Measurements from ENCODE around the gene THEM4.

THEM4 gene

DNA sequence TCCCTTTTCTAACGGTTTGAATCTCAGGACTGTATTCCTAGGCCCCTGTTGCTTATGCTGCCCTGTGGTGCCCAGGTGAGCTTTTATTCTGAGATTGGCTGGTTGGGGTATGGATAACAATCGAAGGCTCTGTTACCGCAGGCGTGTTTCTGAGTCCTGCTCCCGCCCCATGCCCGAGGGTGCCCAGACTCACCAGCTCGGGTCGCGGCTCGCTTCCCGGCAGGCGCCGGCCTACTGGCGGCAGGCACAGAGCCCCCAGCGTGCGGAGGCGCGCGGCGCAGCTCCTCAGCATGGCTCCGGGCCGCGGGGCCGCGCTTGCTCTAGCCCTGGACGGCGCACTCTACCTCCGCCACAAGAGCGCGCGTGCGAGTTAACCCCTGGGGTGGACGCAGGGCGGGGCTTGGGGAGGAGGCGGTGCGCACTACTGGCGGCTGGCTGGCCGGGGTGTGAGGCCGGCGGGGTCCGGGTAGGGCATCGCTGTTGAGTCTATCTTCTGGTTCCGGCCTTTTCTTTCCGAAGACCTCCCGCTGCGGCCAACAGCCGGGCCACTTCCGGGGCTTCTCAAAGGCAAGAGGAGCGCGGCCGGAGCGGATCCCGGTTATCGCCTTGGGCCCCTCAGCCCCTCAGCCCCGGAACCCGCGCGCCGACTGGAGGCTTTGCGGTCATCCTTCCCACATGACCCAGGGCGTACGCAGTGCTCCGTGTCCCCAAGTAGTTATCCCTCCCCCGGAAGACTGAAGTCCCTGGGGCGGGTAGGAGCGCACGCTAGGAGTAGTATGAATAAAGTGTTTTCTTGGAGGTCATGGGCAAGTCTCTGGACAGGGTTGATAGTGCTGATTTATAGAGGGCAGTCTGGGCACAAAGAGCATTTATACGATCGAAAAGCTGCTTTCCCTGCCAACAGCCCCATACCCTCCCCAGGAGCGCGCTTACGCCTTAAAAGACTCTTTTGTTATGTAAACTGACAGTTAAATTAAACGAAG, at the start of gene THEM4:
THEM4 (minus strand) TSS at position 345 of the 983 bp plus-strand sequence; CDS start at position 292, 53 bp downstream.
- peak; percentile 23 for FAIRE-seq
- DNase-seq (ENCODE audit: low spot score) = peak; percentile 94

DNA sequence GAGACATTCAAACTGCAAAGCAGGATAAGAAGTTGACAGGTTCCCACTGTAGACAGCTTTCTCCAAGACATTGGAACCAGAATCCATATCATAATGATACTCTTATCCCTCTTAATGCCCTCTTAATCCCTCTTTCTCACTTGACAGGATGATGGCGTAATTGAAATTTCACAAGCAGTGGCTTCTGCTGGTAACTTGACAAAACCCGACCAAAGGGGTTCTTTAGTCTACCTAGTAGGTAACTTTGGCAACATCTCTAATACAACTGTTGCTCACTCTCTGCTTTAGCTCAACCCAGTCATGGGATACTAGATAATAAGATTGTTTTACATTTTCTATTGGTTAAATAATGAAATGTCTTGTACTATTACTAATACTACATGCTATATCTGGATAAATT, 49.6 kb upstream of the THEM4 start:
- DNase-seq (ENCODE audit: low spot score) = no peak
- FAIRE-seq = no peak

DNA sequence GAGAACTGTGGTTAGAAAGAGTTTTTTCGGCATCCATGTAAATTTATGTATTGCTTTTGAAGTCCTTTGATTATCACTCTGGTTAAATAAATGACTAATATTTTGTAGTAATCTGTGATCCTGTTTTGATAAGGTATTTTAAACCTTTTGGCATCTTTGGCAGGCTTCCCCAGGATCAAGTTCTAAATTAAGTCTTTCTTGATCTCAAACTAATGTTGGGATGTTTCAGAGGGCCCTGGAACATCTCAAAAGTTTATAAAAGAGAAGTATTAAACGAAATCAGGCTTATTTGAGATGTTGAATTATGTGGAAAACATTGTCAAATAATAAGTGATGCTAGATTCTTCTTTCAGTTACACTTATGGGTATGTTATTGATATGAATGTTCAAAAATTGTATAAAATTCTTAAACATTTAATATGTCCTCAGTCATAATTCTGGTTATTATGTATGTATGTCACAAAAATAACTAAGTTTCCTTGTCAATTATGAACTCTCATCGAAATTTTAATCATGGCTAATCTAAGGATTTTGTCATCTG, 47.7 kb upstream of the THEM4 start:
- no peak for DNase-seq (ENCODE audit: low spot score)
- FAIRE-seq = no peak

DNA sequence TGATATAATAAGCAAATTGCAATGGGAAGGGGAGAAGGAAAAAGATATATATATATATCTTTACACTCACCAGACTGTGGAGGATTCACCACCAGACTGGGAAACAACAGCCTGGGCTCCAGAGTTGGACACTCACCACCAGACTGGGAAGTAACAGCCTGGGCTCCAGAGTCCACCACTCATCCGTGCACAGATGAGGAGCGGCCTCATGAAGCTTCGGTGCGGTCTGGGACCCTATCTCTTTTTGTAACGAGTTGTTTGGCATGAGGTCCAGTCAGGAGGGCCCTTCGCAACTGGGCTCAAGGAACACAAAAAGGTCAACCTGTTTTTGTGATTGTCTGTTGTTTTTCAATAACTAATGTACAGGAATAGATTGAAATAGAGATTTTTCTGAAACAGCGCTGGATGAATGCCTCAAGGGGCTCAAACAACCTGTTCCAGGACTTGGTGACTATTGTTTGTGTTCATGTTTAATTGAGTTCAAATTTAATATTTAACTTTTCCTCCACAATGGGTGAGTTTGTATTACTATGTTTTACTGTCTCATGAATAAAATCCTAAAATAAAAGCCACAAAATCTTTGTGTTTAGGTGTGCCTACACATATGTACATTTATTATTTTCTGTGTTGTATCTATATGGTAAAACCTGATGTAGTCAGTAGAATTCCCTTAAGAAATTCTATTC, 44.2 kb upstream of the THEM4 start:
- no peak for DNase-seq (ENCODE audit: low spot score)
- no peak for FAIRE-seq

DNA sequence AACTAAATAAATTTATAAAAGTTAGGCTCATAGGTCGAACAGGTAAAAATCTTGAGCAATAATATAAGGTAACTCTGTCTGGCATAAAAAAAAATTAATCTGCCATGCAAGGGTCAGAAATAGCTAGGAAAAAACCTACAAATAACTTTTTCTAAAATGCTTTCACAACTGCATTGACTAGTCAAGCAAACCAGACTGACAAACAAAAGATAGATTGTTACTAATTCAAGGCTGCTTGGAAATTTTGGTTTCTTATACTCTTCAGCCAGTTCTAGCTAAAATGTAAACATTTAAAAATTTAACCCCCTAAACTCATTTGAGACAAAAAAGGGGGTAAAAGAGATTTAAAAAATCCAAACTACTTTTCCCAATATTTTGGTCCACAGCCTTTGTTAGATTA, 43.5 kb upstream of the THEM4 start:
- FAIRE-seq (no peak), DNase-seq (ENCODE audit: low spot score) (no peak)

DNA sequence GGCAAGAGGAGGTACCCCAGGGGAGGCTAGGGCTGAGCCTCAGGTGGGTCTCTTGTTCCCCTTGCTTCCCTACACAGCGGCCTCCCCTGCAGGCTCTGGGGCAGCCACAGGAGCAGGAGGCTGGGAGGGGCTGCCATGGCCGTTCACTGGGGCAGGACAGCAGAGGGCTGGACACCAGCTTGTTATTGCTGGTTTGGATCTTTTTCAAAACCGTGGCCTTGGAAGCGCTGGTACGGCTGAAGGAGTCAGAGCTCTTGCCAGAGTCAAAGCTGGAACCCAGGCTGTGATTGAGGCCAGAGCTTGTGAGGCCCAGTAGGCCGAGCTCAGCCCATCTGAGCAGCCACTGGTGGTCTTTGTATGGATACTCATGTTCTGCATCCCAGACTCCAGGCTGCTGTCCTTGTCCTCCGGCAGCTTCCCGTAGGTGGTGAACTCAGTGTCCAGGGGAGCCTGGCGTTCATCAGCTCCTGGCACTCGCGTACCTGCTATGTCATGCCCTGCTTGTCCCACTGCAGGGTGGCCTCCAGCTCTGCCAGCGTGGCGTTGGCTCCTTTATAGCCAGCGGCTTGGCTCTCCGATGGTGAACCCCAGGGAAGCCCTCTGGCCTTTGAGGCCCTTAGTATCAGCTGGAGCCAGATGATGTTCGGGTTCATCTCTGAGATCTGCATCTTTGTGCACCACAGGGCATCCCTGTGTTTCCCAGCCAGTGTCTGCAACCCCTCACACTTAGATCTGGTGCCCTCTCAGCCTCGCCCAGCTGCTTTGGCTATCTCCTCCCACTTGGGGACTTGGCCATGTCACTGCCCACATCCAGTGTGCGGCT, 40.3 kb upstream of the THEM4 start:
- DNase-seq (ENCODE audit: low spot score) (no peak), FAIRE-seq (no peak)

DNA sequence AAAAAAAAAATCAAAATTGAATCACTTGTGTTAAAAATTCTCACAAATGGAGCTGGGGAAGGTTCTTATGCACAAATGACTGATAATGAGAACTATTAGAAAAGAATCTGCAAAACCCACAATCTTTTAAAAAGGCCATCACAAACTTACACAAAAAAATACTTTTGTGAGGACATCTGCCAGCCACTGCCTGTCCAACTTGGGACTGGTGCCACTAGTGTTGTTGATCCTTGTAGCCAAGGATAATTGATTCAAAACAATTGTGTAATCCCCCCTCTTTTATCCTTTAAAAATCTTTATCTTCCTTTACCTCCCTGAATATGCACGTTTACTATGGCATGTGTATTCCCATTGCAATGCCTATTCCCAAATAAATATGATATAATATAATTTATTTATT, 39.2 kb upstream of the THEM4 start:
- DNase-seq (ENCODE audit: low spot score) (no peak), FAIRE-seq (no peak)

DNA sequence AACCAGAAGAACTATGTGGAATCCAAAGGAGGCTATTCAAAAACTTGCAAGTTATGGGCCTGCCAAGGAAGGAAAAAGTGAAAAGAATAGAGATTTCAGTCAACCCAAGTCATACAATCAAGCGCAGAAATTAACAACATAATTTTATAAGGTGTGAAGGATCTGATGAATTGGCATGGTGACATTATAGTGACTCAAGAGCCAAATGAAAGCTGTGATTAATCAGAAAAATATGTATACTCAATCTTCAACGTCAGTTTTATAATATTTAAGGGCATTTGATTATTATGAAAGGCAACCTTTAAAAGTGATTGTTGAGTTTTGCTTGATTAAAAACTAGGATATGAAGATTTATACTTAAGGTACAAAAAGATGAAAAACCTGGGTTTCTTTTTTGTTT, 37.8 kb upstream of the THEM4 start:
- DNase-seq (ENCODE audit: low spot score) (no peak), FAIRE-seq (no peak)

DNA sequence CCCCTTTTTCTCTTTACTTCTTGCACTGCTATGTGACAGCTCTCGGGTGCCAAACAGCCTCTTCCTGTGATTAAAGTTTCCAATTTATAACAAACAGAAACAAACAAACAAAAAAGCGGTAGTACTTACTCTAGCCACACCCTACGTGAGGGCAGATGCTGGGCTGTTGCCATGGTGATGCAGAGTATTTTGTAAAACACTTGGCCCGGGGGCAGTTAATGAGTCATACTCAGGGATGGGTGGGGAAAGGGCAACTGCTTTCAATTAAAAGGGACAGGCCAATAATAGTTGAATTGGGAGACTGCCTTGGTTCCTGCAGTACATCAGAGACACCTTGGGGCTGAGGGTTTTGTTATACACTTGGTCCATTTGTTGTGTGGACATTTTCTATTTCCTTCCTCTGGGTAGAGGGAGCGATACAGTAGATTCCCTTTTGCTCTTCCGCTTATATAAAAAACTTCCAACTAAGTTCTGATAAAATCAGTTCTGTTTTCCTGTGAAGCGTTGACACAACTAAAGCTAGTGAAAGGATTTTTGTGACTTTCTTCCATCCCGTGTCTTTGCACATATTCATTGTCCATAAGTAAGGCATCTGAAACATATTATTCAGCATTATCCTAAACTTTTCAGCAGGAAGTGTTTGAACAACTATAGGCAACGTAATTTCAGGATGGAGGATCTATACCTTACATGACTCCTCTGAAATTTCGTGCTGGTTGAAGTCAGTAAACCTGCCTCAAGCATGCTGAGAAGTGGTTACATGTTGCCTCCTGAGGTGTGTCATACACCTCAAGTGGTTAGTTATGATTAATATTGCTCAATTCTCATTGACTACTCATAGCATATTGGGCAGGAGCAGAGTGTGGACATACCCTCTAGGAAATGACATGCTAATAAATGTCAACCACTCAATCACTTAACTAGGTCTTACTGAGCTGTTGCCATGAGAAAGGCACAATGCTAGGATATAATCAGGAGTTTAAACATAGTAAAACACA, 36.7 kb upstream of the THEM4 start:
- no peak for FAIRE-seq
- peak; percentile 93 for DNase-seq (ENCODE audit: low spot score)

DNA sequence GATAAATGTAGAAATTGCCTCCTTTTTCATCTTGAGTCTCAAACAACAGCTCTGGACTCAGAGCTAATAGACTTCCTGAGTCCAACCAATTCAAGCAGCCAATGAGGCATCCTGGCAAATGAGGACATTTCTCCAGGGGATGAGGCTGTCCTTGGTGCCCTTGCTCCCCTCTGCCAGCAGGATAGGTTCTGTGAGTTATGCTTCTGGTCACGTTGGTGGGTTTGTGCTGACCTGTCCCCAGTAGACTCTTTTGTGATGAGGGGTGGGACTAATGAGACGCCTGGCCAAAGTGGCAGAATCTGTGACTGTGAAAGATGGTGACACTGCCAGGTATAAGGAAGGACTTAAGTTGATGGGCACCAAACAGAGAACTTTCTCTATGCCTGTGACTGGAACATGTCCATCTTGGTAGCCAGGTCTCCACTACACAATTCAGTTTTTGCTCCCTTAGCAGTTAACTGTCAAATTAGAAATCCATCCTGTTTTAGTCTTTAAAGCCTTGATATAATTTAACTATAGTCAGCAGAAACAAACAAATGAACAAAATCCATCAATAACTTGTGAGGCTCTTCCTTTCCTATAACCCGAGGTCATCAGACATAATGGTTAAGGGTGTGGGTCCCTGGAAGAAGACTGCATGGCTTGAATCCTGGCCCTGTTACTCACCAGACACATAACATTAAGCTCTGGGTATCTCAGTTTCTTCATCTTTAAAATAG, 35.7 kb upstream of the THEM4 start:
- FAIRE-seq (no peak), DNase-seq (ENCODE audit: low spot score) (no peak)

DNA sequence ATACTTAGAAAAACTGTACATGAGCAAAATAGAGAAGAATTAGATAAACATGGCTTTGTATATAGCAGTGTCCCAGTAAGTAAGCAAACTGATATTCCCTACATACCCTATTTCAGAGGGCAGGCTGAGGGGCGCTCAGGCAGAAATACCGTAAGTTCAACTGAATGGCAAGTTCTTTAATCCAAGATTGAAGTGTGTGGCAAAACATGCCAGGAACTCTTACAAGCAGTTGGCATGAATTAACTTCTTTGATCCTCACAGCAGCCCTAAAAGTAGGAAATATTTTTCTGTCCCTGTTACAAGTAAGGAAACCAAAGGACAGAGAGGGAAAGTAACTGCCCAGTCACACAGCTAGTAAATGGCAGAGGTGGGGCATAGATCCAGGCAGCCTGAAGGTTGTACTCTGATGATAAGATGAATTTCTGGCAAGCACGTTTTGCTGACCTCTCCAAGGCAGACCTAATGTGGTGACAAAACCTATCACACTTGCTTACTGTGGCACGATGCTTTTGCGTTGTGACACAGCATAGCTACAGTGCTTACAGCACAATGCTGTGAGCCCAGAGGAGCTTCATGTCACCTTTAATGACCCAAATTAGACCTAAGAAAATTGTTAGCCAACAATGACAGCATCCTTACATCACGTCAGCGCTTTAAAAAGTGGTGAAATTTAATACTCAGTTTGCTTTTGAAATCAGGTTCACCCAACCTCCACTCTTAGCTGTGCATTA, 35.0 kb upstream of the THEM4 start:
- peak; percentile 28 for DNase-seq (ENCODE audit: low spot score)
- FAIRE-seq = no peak

DNA sequence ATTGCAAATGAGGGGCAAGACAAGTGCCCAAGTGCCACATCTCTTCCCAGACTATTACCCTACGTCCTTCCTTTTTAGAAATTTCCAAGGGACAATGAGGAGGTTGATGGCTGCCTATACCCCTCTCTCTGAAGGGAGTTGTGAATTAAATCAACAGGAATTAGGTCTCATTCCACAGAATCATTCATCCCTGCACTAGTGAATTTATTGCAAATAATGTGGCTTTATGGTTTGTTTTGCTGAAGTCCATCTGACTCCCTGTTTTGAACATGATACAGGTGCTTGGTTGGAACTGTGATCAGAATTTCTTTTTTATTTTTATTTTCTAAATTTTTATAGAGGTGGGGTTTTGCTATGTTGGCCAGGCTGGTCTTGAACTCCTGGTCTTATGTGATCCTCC, 34.3 kb upstream of the THEM4 start:
- no peak for FAIRE-seq
- peak; percentile 55 for DNase-seq (ENCODE audit: low spot score)

DNA sequence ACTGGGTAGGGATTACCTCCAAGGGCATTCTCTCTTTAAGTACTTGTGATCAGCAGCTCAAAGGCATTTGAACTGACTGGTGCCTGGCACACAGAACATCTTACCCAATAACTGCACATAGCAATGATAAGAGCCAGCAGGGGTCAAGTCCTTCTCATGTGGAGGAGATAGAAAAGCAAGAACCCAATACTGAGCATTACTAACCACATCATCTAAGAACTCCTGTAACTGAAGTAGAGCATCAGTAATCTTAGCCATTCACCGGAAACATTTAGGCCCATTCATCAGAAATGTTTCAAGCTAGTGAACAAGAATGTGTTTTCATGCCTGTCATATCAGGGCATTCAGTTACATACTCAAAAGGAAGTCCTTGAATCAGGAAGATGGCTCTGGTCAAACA, 33.6 kb upstream of the THEM4 start:
- DNase-seq (ENCODE audit: low spot score) (peak; percentile 97), FAIRE-seq (peak; percentile 88)

DNA sequence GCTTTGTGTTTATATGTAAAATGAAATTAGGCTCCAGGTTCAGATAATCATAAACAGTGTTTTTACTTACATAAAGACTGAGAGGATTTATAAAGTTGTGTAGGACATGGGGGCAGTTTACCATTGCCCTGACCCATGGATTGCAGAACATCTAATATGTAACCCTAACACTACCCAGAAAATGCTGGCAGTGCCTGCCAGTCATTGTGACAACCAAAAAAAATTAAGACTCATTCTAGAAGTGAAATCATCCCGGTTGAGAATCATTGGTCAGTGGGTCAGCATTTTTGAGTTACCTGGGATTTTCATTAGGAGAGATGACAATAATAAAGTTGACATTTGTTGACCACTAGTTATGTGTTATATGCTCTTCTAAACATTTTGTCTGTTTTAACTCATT, 31.2 kb upstream of the THEM4 start:
- FAIRE-seq (no peak), DNase-seq (ENCODE audit: low spot score) (no peak)

DNA sequence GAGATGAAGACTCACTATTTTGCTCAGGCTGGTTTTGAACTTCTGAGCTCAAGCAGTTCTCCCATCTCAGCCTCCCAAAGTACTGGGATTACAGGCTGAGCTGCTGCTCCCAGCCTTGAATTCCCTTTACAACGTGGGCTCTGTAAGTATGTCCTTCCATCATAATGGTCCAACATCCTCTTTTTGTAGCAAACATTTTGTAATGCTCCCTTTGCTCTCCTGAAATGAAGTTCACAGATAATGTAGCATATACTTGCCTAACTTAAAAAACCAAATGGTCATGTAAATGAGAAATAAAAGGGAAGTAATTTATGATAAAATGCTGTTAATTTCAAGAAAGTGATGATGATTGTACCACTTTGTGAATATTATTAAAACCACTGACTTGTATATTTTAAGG, 30.5 kb upstream of the THEM4 start:
- no peak for DNase-seq (ENCODE audit: low spot score)
- no peak for FAIRE-seq

DNA sequence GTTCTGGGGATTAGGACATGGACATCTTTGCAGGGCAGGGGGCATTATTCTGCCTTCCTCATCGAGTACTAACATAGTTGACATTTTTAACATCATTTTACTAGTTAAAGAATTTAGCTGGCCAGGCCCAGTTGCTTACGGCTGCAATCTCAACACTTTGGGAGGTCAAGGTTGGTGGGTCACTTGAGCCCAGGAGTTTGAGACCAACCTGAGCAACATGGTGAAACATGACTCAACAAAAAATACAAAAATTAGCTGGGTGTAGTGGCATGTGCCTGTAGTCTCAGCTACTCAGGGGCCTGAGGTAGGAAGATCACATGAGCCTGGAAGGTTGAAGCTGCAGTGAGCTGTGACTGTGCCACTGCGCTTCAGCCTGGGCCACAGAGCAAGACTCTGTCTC, 29.8 kb upstream of the THEM4 start:
- DNase-seq (ENCODE audit: low spot score) (no peak), FAIRE-seq (no peak)

DNA sequence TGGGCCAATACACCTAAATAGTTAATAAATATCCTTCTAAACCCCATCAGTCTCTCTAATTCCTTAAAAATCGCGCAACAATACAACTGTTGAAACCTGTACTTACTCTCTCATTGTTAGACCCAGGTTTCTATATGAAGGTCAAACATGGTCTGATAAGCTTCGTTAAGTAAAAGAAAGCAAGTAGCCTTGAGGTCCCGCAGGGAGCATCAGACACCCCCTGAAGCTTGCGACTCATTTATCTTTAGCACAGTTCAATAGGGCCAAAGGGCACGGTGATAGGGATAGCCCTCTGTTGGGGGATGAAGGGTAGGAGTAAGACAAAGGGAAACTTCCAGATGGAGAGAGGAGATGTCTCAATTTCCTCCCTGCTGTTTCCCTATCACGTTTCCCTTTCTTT, 27.3 kb upstream of the THEM4 start:
- no peak for FAIRE-seq
- no peak for DNase-seq (ENCODE audit: low spot score)

DNA sequence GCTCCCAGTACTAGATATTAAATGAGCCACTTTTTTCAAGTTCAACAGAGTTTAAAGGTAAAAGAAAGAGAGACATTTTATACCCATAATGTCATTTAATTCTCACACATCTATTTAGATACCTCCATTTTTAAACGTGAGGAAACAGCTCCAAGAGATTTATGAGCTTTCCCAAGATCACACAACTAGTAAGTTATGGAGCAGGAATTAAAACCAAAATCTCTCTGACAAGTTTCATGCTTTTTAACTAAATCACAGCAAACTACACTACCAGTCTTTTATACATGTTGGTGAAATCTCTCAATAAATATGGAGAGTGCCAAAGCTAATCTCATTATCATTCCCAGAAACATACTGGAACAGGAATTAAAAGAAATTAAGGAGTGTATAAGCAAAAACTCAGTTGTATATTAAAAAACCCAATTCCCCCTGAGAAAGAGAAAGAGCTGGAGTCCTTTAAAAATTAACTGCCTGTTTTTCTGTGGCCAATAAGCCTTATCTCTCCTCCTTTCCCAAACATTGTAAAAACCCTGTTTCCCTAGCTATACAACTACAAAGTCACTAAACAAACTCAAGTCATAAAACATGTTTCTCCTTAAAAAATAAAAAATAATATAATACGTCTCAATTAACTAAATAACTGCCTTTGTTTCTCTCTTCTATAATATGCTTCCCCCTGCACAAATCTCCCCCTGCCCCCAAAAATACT, 26.7 kb upstream of the THEM4 start:
- FAIRE-seq = no peak
- no peak for DNase-seq (ENCODE audit: low spot score)

Measured in RCC 7860 (cell line).